WTC11 (cell line): Measurements from ENCODE around the gene TEX54. TPM values are rescaled to one million over a fixed set of nuclear protein-coding genes. Genes with fewer than 3 reads are reported as not detected.

Experiments
- ATAC-seq: fragments of 200-7000 bp; cut with Tn5 transposase; 2 replicates; pipeline ENCODE4 v1.10.0; 2021; ENCODE audit warnings: mild to moderate bottlenecking, moderate library complexity
- CTCF ChIA-PET: fragments of 300-600 bp; sonication (Branson Sonifier 250); formaldehyde crosslinking; loops from one replicate; lab custom pipeline; 2021; ENCODE audit warnings: antibody characterized with exemption; lab: Charles Lee
- POLR2A ChIA-PET: fragments of 350-600 bp; sonication (Branson Sonifier 250); formaldehyde crosslinking; loops from one replicate; lab custom pipeline; 2021; ENCODE audit warnings: antibody characterized with exemption; lab: Charles Lee
- DNase-seq: peaks from one replicate; pipeline ENCODE4 v3.0.0; 2021; ENCODE audit warnings: low spot score
- H3K27ac Mint-ChIP-seq: 2 replicates; pipeline ENCODE4 v1.8.0; 2021; ENCODE audit warnings: mixed read lengths
- H3K27me3 Mint-ChIP-seq: 2 replicates; pipeline ENCODE4 v1.8.0; 2021; ENCODE audit warnings: low read depth, mild to moderate bottlenecking, moderate library complexity, mixed read lengths
- H3K36me3 Mint-ChIP-seq: 2 replicates; pipeline ENCODE4 v1.8.0; 2021; ENCODE audit warnings: mixed read lengths
- H3K4me1 Mint-ChIP-seq: 2 replicates; pipeline ENCODE4 v1.8.0; 2022; ENCODE audit warnings: mixed read lengths
- H3K4me3 Mint-ChIP-seq: 2 replicates; pipeline ENCODE4 v1.8.0; 2021; ENCODE audit warnings: mild to moderate bottlenecking, moderate library complexity, mixed read lengths
- H3K9me3 Mint-ChIP-seq: 2 replicates; pipeline ENCODE4 v1.8.0; 2021; ENCODE audit warnings: mixed read lengths
- ATF2 ChIP-seq: sonication (generic); formaldehyde crosslinking; IDR thresholded peaks from 2 replicates; pipeline ENCODE4 v1.8.1; 2022; ENCODE audit warnings: low read depth, missing genetic modification reagents, borderline replicate concordance
- ATF3 ChIP-seq: sonication (generic); formaldehyde crosslinking; conservative IDR thresholded peaks from 2 replicates; pipeline ENCODE4 v1.8.1; 2022; ENCODE audit warnings: mild to moderate bottlenecking, missing genetic modification reagents
- ATF6 ChIP-seq: sonication (generic); formaldehyde crosslinking; IDR thresholded peaks from 2 replicates; pipeline ENCODE4 v1.8.1; 2023; ENCODE audit warnings: mild to moderate bottlenecking, missing genetic modification reagents
- CREB1 ChIP-seq: sonication (generic); formaldehyde crosslinking; IDR thresholded peaks from 2 replicates; pipeline ENCODE4 v1.8.0; 2023; ENCODE audit warnings: mild to moderate bottlenecking, missing genetic modification reagents
- ESRRA ChIP-seq: sonication (generic); formaldehyde crosslinking; IDR thresholded peaks from 2 replicates; pipeline ENCODE4 v1.8.1; 2022; ENCODE audit warnings: mild to moderate bottlenecking, missing genetic modification reagents, borderline replicate concordance
- FOXK1 ChIP-seq: sonication (generic); formaldehyde crosslinking; IDR thresholded peaks from 2 replicates; pipeline ENCODE4 v1.8.0; 2022; ENCODE audit warnings: mild to moderate bottlenecking, moderate library complexity, missing genetic modification reagents
- FOXP1 ChIP-seq: sonication (generic); formaldehyde crosslinking; IDR thresholded peaks from 2 replicates; pipeline ENCODE4 v1.8.0; 2022; ENCODE audit warnings: missing genetic modification reagents, mild to moderate bottlenecking, moderate library complexity, borderline replicate concordance
- GRHL2 ChIP-seq: fragments of 250-450 bp; sonication (Bioruptor Pico); IDR thresholded peaks from 2 replicates; pipeline ENCODE4 v1.8.0; 2022; ENCODE audit warnings: mild to moderate bottlenecking, moderate library complexity; ENCODE audit not compliant: insufficient replicate concordance, severe bottlenecking
- GTF2I ChIP-seq: fragments of 250-450 bp; sonication (Bioruptor Pico); conservative IDR thresholded peaks from 2 replicates; pipeline ENCODE4 v1.4.0; 2021; ENCODE audit warnings: mild to moderate bottlenecking
- IRF2 ChIP-seq: sonication (generic); formaldehyde crosslinking; IDR thresholded peaks from 2 replicates; pipeline ENCODE4 v1.8.0; 2022; ENCODE audit warnings: low read depth, missing genetic modification reagents, borderline replicate concordance
- JUN ChIP-seq: sonication (generic); formaldehyde crosslinking; IDR thresholded peaks from 2 replicates; pipeline ENCODE4 v1.8.0; 2023; ENCODE audit warnings: mild to moderate bottlenecking, missing genetic modification reagents
- MAX ChIP-seq: sonication (generic); formaldehyde crosslinking; IDR thresholded peaks from 2 replicates; pipeline ENCODE4 v1.8.0; 2022; ENCODE audit warnings: mild to moderate bottlenecking, missing genetic modification reagents
- MLX ChIP-seq: sonication (generic); formaldehyde crosslinking; IDR thresholded peaks from 2 replicates; pipeline ENCODE4 v1.8.1; 2023; ENCODE audit warnings: mild to moderate bottlenecking, missing genetic modification reagents, moderate library complexity
- MXD4 ChIP-seq: fragments of 250-450 bp; sonication (Bioruptor Pico); IDR thresholded peaks from 2 replicates; pipeline ENCODE4 v1.8.0; 2021; ENCODE audit warnings: mild to moderate bottlenecking, moderate library complexity, borderline replicate concordance
- NFE2L1 ChIP-seq: sonication (generic); formaldehyde crosslinking; IDR thresholded peaks from 2 replicates; pipeline ENCODE4 v1.8.1; 2023; ENCODE audit warnings: missing genetic modification reagents
- NR1H2 ChIP-seq: sonication (generic); formaldehyde crosslinking; IDR thresholded peaks from 2 replicates; pipeline ENCODE4 v1.9.0; 2021; ENCODE audit warnings: mild to moderate bottlenecking, moderate library complexity, missing genetic modification reagents
- PRRX2 ChIP-seq: fragments of 250-450 bp; sonication (Bioruptor Pico); IDR thresholded peaks from 2 replicates; pipeline ENCODE4 v1.8.0; 2021; ENCODE audit warnings: mild to moderate bottlenecking
- RORB ChIP-seq: fragments of 250-450 bp; sonication (Bioruptor Pico); IDR thresholded peaks from 2 replicates; pipeline ENCODE4 v1.9.0; 2021; ENCODE audit warnings: mild to moderate bottlenecking
- SMAD3 ChIP-seq: sonication (generic); formaldehyde crosslinking; IDR thresholded peaks from 2 replicates; pipeline ENCODE4 v1.8.0; 2022; ENCODE audit warnings: missing genetic modification reagents, mild to moderate bottlenecking, borderline replicate concordance
- SOX15 ChIP-seq: fragments of 250-450 bp; sonication (Bioruptor Pico); IDR thresholded peaks from 2 replicates; pipeline ENCODE4 v1.9.0; 2021; ENCODE audit warnings: mild to moderate bottlenecking
- SP1 ChIP-seq: sonication (generic); formaldehyde crosslinking; conservative IDR thresholded peaks from 2 replicates; pipeline ENCODE4 v1.8.1; 2022; ENCODE audit warnings: missing genetic modification reagents
- TEAD1 ChIP-seq: sonication (generic); formaldehyde crosslinking; IDR thresholded peaks from 2 replicates; pipeline ENCODE4 v1.8.0; 2022; ENCODE audit warnings: mild to moderate bottlenecking, missing genetic modification reagents
- TEAD4 ChIP-seq: sonication (generic); formaldehyde crosslinking; IDR thresholded peaks from 2 replicates; pipeline ENCODE4 v1.8.0; 2022; ENCODE audit warnings: mild to moderate bottlenecking, missing genetic modification reagents
- USF2 ChIP-seq: sonication (generic); formaldehyde crosslinking; IDR thresholded peaks from 2 replicates; pipeline ENCODE4 v1.8.1; 2023; ENCODE audit warnings: mild to moderate bottlenecking, missing genetic modification reagents, moderate library complexity
- ZNF121 ChIP-seq: sonication (generic); formaldehyde crosslinking; IDR thresholded peaks from 2 replicates; pipeline ENCODE4 v1.8.0; 2023; ENCODE audit warnings: missing genetic modification reagents
- ZNF219 ChIP-seq: sonication (generic); formaldehyde crosslinking; IDR thresholded peaks from 2 replicates; pipeline ENCODE4 v1.8.0; 2023; ENCODE audit warnings: missing genetic modification reagents, mild to moderate bottlenecking, borderline replicate concordance
- ZNF317 ChIP-seq: sonication (generic); formaldehyde crosslinking; IDR thresholded peaks from 2 replicates; pipeline ENCODE4 v1.8.1; 2023; ENCODE audit warnings: low read depth, mild to moderate bottlenecking, moderate library complexity, missing genetic modification reagents, borderline replicate concordance
- ZNF416 ChIP-seq: fragments of 250-450 bp; sonication (Bioruptor Pico); IDR thresholded peaks from 2 replicates; pipeline ENCODE4 v1.9.0; 2021; ENCODE audit warnings: mild to moderate bottlenecking, inconsistent platforms
- total RNA-seq: library from RNA; stranded (reverse); gene quantifications from 3 replicates; pipeline ENCODE4 v1.2.3, GENCODE V29; 2021

TEX54 gene
- total RNA-seq, 1 experiment from 2014 or later: not detected

GRCh38 chr11:62788991-62789390 lies 43.6 kb downstream of the TEX54 start:
- Mint-ChIP-seq H3K36me3 (peaks cover 28% of the 10 kb centered on the region), H3K4me1 (peaks cover 37% of the 10 kb centered on the region), H3K27me3 (no peaks in the 10 kb centered on the region; the same call in 1 of the 2 replicates), H3K4me3 (peak overlapping the region; percentile 91), H3K27ac (peak overlapping the region; percentile 94)
- CTCF ChIA-PET: interaction anchor here (0.6 to 4.6 kb wide), 7 partner anchors 19 to 231 kb away, joined by 3 to 44 read pairs (median 4); partner anchors contain the start of genes HNRNPUL2, STX5, TEX54 and TTC9C
- ATAC-seq: peak; percentile 1; the same call in 1 of the 2 replicates
- TF ChIP-seq MLX (CRISPR knock-in tag): no peak
- no peak for TF ChIP-seq IRF2 (CRISPR knock-in tag)
- TF ChIP-seq USF2 (CRISPR knock-in tag): no peak
- no peak for TF ChIP-seq SOX15 (CRISPR knock-in tag)
- TF ChIP-seq ESRRA: no peak
- TF ChIP-seq, all 79 proteins: peak for 0
- POLR2A ChIA-PET: interaction anchor here (0.5 to 1.4 kb wide), 4 partner anchors 9 to 81 kb away, joined by 3 to 5 read pairs (median 4); partner anchors contain the start of gene GNG3
- no peaks in the 10 kb centered on the region for H3K9me3 Mint-ChIP-seq
- DNase-seq: no peak

- DNase-seq (peak; percentile 99), ATAC-seq (peak; percentile 74)
- H3K4me3 Mint-ChIP-seq: peak within 1 kb of the TSS; percentile 91
- ChIA-PET CTCF (interaction anchor here (0.5 to 4.6 kb wide), 57 partner anchors 9 to 393 kb away, joined by 3 to 121 read pairs (median 6); partner anchors contain the start of genes B3GAT3, BSCL2, C11orf98 and CSKMT), POLR2A (interaction anchor here (0.6 to 3.4 kb wide), 21 partner anchors 16 to 195 kb away, joined by 3 to 25 read pairs (median 5); partner anchors contain the start of genes C11orf98, CSKMT, GNG3 and HNRNPUL2)
- H3K9me3 Mint-ChIP-seq: no peaks in the 10 kb centered on the region
- H3K27ac Mint-ChIP-seq: peak within 1 kb of the TSS; percentile 99
- H3K36me3 Mint-ChIP-seq: peaks cover 36% of the 10 kb centered on the region
- H3K27me3 Mint-ChIP-seq: no peaks in the 10 kb centered on the region; the same call in 1 of the 2 replicates
- peaks cover 33% of the 10 kb centered on the region for H3K4me1 Mint-ChIP-seq
- TF ChIP-seq ZNF121 (CRISPR knock-in tag) (peak; percentile 11; the same call in 1 of the 2 replicates), ZNF317 (CRISPR knock-in tag) (peak; percentile 60; the same call in 1 of the 2 replicates), ATF2 (CRISPR knock-in tag) (no peak), PRRX2 (CRISPR knock-in tag) (peak; percentile 76), MXD4 (CRISPR knock-in tag) (no peak), FOXP1 (CRISPR knock-in tag) (peak; percentile 94), MAX (CRISPR knock-in tag) (peak; percentile 89), JUN (CRISPR knock-in tag) (0 out of 2 replicates have a peak, but pooled peaks have one; percentile 18), SMAD3 (peak; percentile 92), FOXK1 (CRISPR knock-in tag) (peak; percentile 97), NFE2L1 (no peak), ZNF219 (CRISPR knock-in tag) (no peak), SP1 (peak; percentile 98), ZNF416 (CRISPR knock-in tag) (peak; percentile 59; the same call in 1 of the 2 replicates), GTF2I (CRISPR knock-in tag) (no peak), ATF3 (no peak), ATF6 (CRISPR knock-in tag) (no peak), NR1H2 (CRISPR knock-in tag) (no peak), CREB1 (CRISPR knock-in tag) (peak; percentile 97), TEAD1 (CRISPR knock-in tag) (peak; percentile 93), RORB (no peak), TEAD4 (CRISPR knock-in tag) (no peak), GRHL2 (CRISPR knock-in tag) (no peak)
These were observed 45.5 kb downstream of the TEX54 start, which contains the start of gene TMEM179B for GRCh38 chr11:62787005-62787759. Gene TMEM179B (plus strand): TSS chr11:62787402. CDS start chr11:62787432, 30 bp downstream.
